DOHH2 (cell line): ENCODE measurements around the gene ZNF235.

ENCODE experiments used
- EZH2phosphoT487 ChIP-seq: fragments of 200-600 bp; sonication (generic); IDR thresholded peaks from 2 replicates; pipeline ENCODE4 v1.6.1; 2017; ENCODE audit warnings: borderline replicate concordance, mild to moderate bottlenecking, antibody characterized with exemption, low read length, moderate library complexity, mixed read lengths
- TF ChIP-seq, protein P1 (sequence below): fragments of 200-600 bp; sonication (generic); IDR thresholded peaks from one replicate; pipeline ENCODE4 v1.5.1; 2014; ENCODE audit warnings: antibody characterized with exemption, mild to moderate bottlenecking, low read depth, low read length; ENCODE audit not compliant: poor library complexity, severe bottlenecking

- TF ChIP-seq, protein P1, sequence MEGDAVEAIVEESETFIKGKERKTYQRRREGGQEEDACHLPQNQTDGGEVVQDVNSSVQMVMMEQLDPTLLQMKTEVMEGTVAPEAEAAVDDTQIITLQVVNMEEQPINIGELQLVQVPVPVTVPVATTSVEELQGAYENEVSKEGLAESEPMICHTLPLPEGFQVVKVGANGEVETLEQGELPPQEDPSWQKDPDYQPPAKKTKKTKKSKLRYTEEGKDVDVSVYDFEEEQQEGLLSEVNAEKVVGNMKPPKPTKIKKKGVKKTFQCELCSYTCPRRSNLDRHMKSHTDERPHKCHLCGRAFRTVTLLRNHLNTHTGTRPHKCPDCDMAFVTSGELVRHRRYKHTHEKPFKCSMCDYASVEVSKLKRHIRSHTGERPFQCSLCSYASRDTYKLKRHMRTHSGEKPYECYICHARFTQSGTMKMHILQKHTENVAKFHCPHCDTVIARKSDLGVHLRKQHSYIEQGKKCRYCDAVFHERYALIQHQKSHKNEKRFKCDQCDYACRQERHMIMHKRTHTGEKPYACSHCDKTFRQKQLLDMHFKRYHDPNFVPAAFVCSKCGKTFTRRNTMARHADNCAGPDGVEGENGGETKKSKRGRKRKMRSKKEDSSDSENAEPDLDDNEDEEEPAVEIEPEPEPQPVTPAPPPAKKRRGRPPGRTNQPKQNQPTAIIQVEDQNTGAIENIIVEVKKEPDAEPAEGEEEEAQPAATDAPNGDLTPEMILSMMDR: no peak
- no peak for TF ChIP-seq EZH2phosphoT487
These were observed 11.1 kb upstream of the ZNF235 start for GRCh38 chr19:44315883-44316282.
